Measurements from ENCODE around the gene PTPN1. TPM values are rescaled to one million over a fixed set of nuclear protein-coding genes. Genes with fewer than 3 reads are reported as not detected.

The PTPN1 gene
- total and polyA plus RNA-seq, 2 of the 13 experiments (the other 11 are each of a cell fraction or from before 2014, with no cell fraction given), result 17.7 to 37.2 TPM

DNA sequence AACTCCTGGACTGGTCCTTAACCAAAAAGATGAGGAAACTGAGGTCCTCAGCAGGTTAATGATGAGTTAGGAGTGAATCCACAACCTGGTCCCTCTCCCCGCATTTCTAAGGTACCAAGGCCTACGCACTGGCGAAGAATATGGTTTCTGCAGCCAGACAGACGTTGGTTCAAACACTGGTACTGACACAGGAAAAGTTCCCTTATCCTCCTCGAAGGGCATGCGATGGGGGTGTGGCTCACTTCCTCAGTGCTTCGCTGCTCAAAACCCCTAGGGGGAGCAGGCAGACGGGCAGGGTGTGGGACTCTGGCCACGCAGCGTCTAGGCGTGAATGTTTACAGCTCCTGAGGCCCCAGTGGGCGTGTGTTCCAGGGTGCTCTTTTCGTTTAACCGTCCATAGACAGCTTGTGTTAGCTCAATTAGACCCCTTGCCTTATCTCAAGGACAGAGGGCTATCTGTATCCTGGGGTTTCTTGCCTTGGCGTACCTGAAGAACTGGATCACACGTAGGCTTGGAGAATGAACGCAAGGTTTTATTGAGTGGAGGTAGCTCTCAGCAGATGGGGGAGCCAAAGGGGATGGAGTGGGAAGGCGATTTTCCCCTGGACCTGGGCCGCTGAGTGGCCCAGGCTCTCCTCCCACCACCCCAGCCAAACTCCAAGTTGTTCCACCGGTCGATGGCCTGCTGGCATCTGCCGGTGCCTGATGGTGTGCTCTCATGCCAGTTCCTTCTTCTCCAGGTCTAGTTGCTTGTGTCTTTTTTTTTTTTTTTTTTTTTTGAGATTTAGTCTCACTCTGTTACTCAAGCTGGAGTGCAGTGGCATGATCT lies 31.8 kb upstream of the PTPN1 start (continued):
- TF ChIP-seq, protein P1, sequence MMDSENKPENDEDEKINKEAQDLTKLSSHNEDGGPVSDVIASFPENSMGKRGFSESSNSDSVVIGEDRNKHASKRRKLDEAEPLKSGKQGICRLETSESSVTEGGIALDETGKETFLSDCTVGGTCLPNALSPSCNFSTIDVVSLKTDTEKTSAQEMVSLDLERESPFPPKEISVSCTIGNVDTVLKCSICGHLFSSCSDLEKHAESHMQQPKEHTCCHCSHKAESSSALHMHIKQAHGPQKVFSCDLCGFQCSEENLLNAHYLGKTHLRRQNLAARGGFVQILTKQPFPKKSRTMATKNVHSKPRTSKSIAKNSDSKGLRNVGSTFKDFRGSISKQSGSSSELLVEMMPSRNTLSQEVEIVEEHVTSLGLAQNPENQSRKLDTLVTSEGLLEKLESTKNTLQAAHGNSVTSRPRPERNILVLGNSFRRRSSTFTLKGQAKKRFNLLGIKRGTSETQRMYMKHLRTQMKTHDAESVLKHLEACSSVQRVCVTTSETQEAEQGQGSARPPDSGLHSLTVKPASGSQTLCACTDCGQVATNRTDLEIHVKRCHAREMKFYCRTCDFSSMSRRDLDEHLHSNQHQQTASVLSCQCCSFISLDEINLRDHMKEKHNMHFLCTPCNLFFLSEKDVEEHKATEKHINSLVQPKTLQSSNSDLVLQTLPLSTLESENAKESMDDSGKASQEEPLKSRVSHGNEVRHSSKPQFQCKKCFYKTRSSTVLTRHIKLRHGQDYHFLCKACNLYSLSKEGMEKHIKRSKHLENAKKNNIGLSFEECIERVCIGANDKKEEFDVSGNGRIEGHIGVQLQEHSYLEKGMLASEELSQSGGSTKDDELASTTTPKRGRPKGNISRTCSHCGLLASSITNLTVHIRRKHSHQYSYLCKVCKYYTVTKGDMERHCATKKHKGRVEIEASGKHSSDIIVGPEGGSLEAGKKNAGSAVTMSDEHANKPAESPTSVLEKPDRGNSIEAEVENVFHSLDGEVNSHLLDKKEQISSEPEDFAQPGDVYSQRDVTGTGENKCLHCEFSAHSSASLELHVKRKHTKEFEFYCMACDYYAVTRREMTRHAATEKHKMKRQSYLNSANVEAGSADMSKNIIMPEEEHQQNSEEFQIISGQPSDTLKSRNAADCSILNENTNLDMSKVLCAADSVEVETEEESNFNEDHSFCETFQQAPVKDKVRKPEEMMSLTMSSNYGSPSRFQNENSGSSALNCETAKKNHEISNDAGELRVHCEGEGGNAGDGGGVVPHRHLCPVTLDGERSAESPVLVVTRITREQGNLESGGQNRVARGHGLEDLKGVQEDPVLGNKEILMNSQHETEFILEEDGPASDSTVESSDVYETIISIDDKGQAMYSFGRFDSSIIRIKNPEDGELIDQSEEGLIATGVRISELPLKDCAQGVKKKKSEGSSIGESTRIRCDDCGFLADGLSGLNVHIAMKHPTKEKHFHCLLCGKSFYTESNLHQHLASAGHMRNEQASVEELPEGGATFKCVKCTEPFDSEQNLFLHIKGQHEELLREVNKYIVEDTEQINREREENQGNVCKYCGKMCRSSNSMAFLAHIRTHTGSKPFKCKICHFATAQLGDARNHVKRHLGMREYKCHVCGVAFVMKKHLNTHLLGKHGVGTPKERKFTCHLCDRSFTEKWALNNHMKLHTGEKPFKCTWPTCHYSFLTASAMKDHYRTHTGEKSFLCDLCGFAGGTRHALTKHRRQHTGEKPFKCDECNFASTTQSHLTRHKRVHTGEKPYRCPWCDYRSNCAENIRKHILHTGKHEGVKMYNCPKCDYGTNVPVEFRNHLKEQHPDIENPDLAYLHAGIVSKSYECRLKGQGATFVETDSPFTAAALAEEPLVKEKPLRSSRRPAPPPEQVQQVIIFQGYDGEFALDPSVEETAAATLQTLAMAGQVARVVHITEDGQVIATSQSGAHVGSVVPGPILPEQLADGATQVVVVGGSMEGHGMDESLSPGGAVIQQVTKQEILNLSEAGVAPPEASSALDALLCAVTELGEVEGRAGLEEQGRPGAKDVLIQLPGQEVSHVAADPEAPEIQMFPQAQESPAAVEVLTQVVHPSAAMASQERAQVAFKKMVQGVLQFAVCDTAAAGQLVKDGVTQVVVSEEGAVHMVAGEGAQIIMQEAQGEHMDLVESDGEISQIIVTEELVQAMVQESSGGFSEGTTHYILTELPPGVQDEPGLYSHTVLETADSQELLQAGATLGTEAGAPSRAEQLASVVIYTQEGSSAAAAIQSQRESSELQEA (CRISPR knock-in tag; IDR thresholded peaks at IDR 0.05; ENCODE audit: not compliant biosample characterization), result no peak
- peak; percentile 74 for TF ChIP-seq POGZ (CRISPR knock-in tag; IDR thresholded peaks at IDR 0.05)
- TF ChIP-seq AGO2 (optimal IDR thresholded peaks at IDR 0.05; ENCODE audit: low read depth, low read length), result no peak
- TF ChIP-seq ZMAT3 (CRISPR knock-in tag; conservative IDR thresholded peaks at IDR 0.05), result no peak; the same call in 1 of the 2 replicates
- TF ChIP-seq, protein P2, sequence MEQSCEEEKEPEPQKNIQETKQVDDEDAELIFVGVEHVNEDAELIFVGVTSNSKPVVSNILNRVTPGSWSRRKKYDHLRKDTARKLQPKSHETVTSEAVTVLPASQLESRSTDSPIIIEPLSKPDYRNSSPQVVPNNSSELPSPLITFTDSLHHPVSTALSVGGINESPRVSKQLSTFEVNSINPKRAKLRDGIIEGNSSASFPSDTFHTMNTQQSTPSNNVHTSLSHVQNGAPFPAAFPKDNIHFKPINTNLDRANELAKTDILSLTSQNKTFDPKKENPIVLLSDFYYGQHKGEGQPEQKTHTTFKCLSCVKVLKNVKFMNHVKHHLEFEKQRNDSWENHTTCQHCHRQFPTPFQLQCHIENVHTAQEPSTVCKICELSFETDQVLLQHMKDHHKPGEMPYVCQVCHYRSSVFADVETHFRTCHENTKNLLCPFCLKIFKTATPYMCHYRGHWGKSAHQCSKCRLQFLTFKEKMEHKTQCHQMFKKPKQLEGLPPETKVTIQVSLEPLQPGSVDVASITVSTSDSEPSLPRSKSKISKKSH (CRISPR knock-in tag; IDR thresholded peaks at IDR 0.05; ENCODE audit: borderline replicate concordance), result no peak
- no peak for TF ChIP-seq RFX3 (CRISPR knock-in tag; IDR thresholded peaks at IDR 0.05)
- TF ChIP-seq, protein P3, sequence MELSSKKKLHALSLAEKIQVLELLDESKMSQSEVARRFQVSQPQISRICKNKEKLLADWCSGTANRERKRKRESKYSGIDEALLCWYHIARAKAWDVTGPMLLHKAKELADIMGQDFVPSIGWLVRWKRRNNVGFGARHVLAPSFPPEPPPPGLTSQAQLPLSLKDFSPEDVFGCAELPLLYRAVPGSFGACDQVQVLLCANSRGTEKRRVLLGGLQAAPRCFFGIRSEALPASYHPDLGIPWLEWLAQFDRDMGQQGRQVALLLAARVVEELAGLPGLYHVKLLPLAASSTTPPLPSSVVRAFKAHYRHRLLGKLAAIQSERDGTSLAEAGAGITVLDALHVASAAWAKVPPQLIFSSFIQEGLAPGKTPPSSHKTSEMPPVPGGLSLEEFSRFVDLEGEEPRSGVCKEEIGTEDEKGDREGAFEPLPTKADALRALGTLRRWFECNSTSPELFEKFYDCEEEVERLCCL (CRISPR knock-in tag; IDR thresholded peaks at IDR 0.05; ENCODE audit: borderline replicate concordance), result no peak
- TF ChIP-seq ZC3H4 (CRISPR knock-in tag; IDR thresholded peaks at IDR 0.05; ENCODE audit: borderline replicate concordance), result no peak
- TF ChIP-seq PRDM4 (CRISPR knock-in tag; IDR thresholded peaks at IDR 0.05; ENCODE audit: borderline replicate concordance), result no peak
- TF ChIP-seq GTF2F1 (IDR thresholded peaks at IDR 0.05; ENCODE audit: low read length), result no peak
- TF ChIP-seq, protein P4, sequence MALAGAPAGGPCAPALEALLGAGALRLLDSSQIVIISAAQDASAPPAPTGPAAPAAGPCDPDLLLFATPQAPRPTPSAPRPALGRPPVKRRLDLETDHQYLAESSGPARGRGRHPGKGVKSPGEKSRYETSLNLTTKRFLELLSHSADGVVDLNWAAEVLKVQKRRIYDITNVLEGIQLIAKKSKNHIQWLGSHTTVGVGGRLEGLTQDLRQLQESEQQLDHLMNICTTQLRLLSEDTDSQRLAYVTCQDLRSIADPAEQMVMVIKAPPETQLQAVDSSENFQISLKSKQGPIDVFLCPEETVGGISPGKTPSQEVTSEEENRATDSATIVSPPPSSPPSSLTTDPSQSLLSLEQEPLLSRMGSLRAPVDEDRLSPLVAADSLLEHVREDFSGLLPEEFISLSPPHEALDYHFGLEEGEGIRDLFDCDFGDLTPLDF (CRISPR knock-in tag; IDR thresholded peaks at IDR 0.05), result no peak
- TF ChIP-seq, protein P5, sequence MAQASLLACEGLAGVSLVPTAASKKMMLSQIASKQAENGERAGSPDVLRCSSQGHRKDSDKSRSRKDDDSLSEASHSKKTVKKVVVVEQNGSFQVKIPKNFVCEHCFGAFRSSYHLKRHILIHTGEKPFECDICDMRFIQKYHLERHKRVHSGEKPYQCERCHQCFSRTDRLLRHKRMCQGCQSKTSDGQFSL (CRISPR knock-in tag; IDR thresholded peaks at IDR 0.05), result peak; percentile 96; the same call in 1 of the 2 replicates
